CD4-positive, alpha-beta T cell treated with Interferon gamma for 1 hour (primary cell): ENCODE data around the gene ENOX2.
"Not testable (repeated sequence)": the region's sequence is repeated elsewhere in the genome, so short reads cannot be mapped to it uniquely, and the experiment has no call there.

Experiments
- DNase-seq: peaks from one replicate; pipeline ENCODE4 v3.0.0-alpha.2; 2020

The ENOX2 gene

DNA sequence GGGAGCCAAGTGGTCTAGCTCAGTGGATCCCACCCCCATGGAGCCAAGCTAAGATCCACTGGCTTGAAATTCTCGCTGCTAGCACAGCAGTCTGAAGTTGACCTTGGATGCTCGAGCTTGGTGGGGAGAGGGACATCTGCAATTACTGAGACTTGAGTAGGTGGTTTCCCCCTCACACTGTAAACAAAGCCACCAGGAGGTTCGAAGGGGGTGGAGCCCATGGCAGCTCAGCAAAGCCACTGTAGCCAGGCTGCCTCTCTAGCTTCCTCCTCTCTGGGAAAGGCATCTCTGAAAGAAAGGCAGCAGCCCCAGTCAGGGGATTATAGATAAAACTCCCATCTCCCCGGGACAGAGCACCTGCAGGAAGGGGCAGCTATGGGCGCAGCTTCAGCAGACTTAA lies 89.1 kb downstream of the ENOX2 start:
- DNase-seq, result not testable (repeated sequence)

DNA sequence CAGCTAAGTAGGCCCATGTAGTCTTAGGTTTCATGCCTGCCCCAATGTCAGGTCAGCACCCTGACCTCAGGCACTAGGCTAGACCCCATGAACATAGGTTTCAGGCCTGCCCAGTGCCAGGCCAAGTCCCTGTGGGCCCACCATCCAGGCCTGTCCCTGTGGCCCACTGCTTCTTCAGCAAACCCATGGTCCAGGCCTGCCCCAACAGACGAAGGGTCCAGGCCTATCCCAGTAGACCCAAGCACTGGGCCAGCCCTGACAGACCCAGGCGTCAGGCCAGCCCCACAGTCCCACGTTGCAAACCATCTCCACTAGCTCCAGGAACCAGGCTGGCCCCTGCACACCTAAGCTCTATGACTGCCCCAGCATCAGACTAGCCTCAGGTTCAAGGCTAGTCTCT lies 92.4 kb downstream of the ENOX2 start:
- DNase-seq, result no peak

GRCh38 chrX:130805903-130806302 lies 97.1 kb downstream of the ENOX2 start:
- no peak for DNase-seq

DNA sequence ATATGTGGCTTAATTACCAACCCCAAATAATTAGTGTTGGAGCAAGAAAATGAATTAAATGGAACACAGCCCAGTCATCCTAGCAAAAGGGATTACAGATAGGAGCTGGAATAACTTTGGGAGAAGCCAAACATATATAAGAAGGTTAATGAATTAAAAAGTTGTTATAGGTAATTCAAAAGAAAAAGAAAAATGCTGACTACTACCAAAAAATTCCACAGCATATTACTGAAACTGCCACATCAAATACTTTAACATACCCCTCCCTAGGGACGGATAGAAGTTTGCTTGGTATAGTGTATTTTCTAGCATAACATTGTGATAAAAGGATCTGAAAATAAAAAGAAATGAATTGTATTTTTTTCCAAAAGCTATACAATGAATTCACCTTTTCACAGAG lies 99.5 kb downstream of the ENOX2 start:
- DNase-seq, result no peak

- no peak for DNase-seq
Measured at GRCh38 chrX:130801901-130802300, 101.1 kb downstream of the ENOX2 start.

DNA sequence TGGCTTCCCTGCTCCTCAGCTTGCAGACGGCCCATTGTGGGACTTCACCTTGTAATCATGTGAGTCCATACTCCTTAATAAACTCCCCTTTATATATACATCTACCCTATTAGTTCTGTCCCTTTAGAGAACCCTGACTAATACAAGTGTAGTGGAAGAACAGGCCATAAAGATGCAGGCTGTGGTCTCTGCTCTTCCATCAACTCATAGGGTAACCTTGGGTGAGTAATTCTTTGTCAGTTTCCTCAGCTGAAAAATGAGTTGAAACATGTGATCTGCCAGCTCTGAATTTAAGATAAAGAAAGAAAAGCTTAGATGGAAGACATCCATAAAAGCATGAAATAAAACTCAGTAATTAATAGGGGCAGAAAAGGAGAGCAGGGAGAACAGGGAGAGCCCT lies 103.6 kb downstream of the ENOX2 start:
- DNase-seq, result no peak

- no peak for DNase-seq
Measured at GRCh38 chrX:130793975-130794374, 109.0 kb downstream of the ENOX2 start.

DNA sequence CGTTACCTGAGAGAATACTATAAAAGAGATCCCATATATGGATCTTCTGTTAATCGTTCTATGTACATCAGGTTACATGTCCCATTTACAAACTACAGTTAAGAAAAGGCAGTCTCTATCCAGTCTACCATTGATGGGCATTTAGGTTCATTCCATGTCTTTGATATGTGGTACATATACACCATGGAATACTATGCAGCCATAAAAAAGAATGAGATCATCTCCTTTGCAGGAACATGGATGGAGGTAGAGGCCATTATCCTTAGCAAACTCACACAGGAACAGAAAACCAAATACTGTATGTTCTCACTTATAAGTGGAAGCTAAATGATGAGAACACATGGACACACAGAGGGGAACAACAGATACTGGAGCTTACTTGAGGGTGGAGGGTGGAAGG lies 111.1 kb downstream of the ENOX2 start:
- not testable (repeated sequence) for DNase-seq

- no peak for DNase-seq
Measured at GRCh38 chrX:130789793-130790192, 113.2 kb downstream of the ENOX2 start.

DNA sequence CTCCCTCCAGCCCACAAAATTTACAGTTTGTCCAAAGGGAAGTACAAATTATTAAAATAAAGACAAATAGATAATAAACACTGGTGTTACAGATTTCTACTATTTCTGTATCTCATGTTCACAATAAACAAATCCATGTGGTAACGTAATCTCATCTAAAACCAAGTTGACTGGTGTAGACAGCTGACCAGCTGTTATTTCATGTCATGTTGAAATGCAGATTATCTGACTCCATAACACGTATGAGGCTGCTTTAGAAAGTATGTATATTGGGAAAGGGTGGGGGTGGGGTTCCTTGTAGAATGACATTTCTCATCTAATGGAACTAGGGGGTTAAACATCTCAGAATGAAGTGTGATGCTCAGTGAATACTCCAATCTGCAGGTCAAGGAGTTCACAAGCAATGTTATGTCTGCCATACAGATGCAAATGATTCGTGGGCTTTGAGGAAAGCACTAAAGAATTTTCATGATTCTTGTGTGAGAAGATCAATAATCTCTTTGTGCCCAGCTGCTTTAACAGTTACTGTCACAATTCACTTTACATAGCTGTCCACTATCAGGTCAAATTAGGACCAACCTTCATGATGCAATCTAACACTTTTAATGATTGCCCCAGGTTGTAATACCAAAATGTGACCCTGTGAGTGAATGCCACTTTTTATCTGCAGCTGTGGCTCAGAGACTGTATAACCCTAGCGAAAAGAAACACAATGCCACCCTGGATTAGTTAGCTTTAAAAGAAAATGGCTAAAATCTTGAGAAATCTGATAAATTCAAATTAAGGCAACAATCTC lies 114.0 kb downstream of the ENOX2 start:
- DNase-seq, result no peak

GRCh38 chrX:130786030-130786429 lies 117.0 kb downstream of the ENOX2 start:
- DNase-seq, result no peak

DNA sequence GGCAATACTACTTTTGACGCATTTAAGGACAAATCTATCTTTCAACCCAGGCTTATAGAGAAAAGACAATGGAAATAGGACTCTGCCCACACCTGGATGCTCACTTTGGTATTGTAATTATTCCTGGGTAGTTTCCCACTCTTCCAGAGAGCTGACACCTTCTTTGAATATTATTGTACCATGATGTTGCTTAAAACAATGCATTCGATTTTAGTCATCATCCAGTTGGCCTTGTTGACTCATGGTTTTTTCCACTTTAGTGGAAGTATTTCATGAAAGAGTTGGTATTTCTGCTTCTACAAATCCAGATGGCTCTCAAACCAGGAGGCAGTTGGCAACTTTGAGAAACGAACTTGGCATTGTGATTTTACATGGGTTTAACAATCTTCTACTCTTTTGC lies 124.2 kb downstream of the ENOX2 start:
- no peak for DNase-seq

- no peak for DNase-seq
Measured at GRCh38 chrX:130775849-130776248, 127.2 kb downstream of the ENOX2 start.

GRCh38 chrX:130772776-130773143 lies 130.2 kb downstream of the ENOX2 start:
- DNase-seq, result no peak

GRCh38 chrX:130772105-130772775 lies 130.8 kb downstream of the ENOX2 start:
- DNase-seq, result no peak

DNA sequence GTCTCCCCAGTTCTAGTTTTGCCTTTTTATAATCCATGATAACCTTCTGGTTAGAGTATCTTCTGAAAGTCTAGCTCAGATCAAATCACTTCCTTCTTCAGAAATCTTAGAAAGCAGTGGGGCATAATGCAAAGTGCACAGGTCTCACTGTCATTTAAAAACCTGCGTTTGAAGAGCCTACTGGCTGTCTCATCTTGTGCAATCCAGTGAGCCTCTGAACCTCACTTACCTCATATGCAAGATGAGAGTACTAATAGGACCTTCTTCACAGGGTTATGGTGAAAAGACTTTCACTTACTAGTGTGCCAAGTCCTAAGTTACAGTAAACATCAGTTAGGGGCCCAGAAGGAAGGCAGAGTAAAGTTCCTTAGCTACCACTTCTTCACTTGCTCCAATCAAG lies 131.4 kb downstream of the ENOX2 start:
- DNase-seq, result no peak

- no peak for DNase-seq
Measured at GRCh38 chrX:130771230-130771629, 131.8 kb downstream of the ENOX2 start.

- no peak for DNase-seq
Measured at GRCh38 chrX:130770615-130771014, 132.4 kb downstream of the ENOX2 start.

DNA sequence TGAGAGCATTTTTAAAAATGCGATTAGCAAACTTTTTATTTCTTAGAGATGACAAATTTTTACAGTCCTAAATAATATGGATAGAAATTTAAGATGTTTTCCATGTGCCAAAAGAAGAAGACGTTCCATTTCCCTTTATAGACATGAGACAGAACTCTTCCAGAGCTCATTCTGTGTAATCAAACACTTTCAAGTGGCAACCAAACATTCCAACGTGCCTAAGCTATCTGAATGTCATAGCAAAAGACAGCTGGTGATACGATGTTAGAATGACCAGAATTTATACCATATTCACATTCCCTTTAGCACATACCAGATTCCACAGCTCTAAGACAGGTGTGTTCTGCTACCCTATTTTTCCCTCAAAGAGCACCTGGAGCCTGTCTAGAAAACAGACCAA lies 133.2 kb downstream of the ENOX2 start:
- DNase-seq, result no peak

DNA sequence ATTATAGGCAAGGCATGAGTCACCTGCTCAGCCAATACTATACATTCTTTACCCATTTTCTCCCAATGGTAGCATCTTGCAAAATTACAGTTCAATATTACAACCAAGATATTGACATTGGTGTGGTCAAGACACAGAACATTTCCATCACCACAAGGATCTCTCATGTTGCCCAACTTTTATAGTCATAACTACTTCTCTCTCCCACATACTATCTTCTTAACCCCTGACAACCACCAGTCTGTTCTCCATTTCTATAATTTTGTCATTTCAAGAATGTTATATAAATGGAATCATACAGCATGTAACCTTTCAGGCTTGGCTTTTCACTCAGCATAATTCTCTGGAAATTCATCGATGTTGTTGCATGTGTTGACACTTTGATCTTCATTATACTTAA lies 144.9 kb downstream of the ENOX2 start:
- no peak for DNase-seq

GRCh38 chrX:130756233-130756632 lies 146.8 kb downstream of the ENOX2 start:
- DNase-seq, result no peak

- no peak for DNase-seq
Measured at GRCh38 chrX:130754353-130754752, 148.7 kb downstream of the ENOX2 start.

DNA sequence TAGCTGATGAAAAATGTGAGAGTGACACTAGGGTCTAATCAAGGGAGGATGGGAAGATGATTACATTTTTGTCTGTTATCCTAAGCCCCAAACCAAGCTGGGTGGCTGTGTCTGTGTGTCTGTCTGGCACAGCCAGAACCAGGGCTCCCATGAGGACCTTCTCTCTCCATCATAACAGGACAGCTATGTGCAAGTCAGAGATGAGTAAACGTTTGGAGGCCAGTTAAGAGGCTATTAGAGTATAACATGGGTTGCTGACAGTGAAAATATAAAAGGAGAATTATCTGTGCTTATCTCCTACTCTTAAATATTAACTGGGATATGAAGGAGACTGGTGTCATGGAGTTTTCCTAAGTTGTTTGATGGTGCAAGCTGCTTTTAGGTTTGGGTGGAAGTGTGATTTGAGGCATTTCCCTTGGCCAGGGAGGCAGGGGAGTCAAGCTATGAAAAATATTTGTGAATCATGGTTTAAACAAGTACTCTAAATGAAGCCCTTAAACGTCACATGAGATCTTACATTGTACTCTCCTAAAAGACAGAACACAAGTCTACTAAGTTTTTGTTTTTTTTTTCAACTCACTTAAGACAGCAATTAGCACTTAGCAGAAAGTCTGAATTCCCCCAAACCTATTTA lies 156.2 kb downstream of the ENOX2 start:
- DNase-seq, result no peak

DNA sequence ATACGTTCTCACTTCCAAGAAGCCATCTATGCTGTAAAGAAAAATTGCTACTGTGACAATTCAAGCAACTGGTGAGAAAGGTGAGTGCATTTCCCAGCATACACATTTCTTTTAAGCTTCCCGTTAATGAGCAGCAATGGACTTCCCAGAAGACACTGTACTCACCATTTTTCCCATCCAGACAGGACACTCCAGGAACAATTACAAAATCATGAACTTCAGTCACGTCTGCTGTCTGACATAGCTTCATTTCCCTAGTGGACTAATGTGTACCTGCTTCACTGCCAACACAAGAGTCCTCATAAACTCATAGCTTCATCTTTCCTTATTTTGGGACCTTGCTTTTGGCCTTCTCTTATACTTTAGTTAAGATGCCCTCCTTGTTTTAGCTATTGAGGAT lies 156.9 kb downstream of the ENOX2 start:
- no peak for DNase-seq
